ENCODE measurements around the gene EXOC4.

Gene EXOC4

DNA sequence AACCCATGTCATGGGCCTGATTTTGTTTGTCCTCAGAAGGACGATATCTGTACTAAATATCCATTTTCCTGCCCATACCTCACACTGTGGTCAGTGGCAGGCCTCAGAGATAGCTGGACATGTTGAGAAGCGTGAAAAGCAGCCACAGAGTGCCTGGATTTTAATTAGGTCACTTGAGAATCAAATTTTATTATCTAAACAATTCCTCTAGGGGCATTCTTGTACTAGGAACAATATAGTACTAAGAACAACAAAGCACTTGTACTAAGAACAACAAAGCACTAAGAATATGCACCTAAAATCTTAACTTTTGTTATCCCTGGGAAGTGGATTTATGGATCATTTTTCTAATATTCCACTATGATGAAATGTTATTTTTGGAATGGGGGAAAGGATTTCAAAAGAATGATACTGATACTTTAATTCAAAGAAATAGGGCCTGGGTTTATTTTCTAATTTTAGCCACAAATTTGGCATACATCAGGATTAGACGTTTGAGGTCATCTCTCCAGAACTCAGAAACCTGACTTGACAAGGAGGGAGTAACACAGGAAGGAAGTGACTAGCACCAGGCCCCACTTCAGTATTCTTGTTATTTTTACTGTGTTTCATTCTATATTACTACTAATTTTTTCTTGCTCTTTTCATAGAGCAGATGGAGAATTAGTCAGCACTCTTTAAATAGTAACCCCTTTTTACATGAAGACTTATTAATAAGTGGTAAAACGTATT, 112.2 kb downstream of the EXOC4 start:
- DNase-seq (ENCODE audit: low read depth in 2 of 2), result no peak

- no peak for DNase-seq (ENCODE audit: low read depth in 2 of 2)
Measured at GRCh38 chr7:133365917-133366316, 113.0 kb downstream of the EXOC4 start.

- no peak for DNase-seq (ENCODE audit: low read depth in 2 of 2)
Measured at GRCh38 chr7:133367561-133367960, 114.7 kb downstream of the EXOC4 start.

DNA sequence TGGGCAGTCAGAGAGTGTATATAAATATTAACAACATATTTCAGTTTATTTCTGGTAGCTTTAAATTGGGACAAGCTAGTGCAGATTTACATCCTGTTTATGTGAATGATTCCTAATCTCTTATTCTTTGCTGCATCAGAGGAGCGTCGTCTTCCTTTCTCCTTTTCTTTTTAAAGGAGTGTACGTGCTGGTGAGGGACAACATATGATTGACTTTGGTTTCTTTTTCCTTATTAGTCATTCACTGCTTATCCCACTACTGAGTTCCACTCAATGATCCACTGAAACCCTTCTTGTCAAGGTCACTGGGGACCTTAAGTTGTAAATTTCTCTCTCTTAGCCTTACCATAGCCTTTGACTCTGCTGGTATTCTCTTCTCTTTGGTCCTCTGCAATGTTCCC, 116.3 kb downstream of the EXOC4 start:
- no peak for DNase-seq (ENCODE audit: low read depth in 2 of 2)

GRCh38 chr7:133371616-133372015, 118.7 kb downstream of the EXOC4 start:
- DNase-seq (ENCODE audit: low read depth in 2 of 2), result no peak

GRCh38 chr7:133372337-133372736, 119.5 kb downstream of the EXOC4 start:
- DNase-seq (ENCODE audit: low read depth in 2 of 2), result no peak

GRCh38 chr7:133376514-133376913, 123.6 kb downstream of the EXOC4 start:
- DNase-seq (ENCODE audit: low read depth in 2 of 2), result no peak

GRCh38 chr7:133381965-133382364, 129.1 kb downstream of the EXOC4 start:
- DNase-seq (ENCODE audit: low read depth in 2 of 2), result no peak

DNA sequence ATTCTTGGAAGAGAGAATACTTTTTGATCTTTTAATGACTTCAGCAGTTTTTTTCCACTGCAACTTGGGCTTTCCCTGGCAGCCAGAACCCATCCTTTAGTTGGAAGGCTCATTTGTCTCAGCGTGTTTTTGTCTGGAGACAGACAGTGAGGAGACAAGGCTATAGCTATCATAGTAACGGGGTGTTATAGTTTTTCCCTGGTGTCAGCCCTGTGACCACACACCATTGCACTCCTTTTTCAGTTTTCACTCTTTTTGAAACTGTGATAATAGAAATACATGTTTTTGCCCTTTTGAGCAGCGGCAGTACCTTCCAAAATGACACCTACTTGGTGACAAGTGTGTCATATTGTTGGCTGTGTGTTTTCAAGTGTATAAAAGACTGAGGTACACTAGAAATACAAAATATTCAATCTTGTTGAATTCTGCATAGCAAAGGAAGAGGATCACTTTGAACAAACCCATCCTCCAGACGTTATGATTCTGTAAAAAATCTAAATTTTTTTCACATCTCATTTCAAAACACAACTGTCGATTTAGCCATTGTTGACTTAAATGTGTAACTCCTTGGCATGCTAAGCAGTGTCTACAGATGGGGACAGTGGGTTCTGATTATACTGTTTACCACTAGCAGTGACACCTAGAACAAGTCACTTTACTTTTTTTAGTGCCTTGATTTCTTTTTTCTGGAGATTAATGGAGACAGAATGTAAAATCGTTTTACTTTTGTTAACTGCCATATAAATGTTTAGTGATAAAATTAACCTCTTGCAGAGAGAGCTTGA, 130.1 kb downstream of the EXOC4 start:
- no peak for DNase-seq (ENCODE audit: low read depth in 2 of 2)

DNA sequence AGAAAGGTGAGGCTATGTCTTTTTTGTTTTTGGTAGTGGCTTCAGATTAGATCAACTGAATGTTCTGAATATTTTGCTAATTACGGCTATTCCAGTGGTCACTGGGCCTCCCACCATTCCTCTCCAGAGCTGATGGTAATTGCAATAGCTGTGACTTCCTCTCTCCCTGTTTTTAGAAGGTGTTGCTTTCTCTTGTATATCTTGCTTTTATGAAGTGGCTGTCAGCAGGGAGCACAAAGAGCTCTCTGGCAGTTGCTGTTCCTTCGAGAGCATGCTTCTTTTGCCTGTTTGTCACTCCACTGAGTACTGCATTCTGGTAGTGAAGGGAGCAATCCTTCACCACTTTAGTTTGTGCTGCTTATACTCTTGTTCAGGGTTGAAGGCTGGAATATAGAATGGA, 133.3 kb downstream of the EXOC4 start:
- DNase-seq (ENCODE audit: low read depth in 2 of 2), result no peak

DNA sequence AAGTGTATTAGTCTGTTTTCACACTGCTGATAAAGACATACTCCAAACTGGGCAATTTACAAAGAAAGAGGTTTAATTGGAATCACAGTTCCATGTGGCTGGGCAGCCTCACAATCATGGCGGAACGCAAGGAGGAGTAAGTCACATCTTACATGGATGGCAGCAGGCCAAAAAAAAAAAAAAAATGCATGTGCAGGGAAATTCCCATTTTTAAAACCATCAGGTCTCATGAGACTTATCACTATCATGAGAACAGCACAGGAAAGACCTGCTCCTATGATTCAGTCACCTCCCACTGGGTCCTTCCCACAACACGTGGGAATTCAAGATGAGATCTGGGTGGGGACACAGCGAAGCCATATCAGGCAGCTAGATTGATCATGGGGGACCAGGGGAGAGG, 136.8 kb downstream of the EXOC4 start:
- DNase-seq (ENCODE audit: low read depth in 2 of 2), result no peak

GRCh38 chr7:133391206-133391605, 138.3 kb downstream of the EXOC4 start:
- no peak for DNase-seq (ENCODE audit: low read depth in 2 of 2)

DNA sequence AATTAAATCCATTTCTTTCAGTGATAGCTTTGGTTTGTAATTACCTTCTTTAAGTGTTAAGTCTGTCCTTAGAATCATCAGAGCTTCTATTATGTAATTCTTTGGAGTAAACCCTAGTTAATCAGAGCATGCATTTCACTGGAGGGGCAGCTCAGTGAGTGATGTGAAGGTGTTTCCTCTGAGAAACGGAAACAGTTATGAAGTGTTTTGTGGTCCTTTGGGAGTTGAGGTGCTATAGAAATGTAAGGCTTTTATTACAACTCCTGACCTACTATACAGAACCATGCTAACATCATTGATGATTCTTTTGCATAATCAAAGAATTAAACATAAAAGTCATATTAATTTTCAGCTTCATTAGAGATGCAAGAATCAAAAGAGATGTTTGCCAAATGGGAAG, 141.5 kb downstream of the EXOC4 start:
- DNase-seq (ENCODE audit: low read depth in 2 of 2), result no peak

DNA sequence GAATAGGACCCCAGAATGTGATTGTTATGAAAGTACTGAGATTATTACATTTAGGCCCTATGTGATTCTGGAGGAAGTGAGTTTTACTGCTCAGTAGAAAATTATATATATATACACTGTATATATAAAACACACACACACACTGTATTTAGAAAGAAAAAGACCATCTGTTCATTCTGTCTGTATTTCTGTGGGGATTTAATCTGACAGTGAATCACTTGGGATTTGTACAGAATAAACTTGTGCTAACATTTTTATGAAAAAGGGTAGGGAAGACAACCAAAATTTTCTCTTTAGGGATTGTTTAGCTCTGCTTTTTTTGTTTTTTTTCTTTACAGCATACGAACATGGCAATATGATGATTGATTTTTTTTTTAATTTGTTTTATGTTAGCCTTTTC, 142.7 kb downstream of the EXOC4 start:
- no peak for DNase-seq (ENCODE audit: low read depth in 2 of 2)

DNA sequence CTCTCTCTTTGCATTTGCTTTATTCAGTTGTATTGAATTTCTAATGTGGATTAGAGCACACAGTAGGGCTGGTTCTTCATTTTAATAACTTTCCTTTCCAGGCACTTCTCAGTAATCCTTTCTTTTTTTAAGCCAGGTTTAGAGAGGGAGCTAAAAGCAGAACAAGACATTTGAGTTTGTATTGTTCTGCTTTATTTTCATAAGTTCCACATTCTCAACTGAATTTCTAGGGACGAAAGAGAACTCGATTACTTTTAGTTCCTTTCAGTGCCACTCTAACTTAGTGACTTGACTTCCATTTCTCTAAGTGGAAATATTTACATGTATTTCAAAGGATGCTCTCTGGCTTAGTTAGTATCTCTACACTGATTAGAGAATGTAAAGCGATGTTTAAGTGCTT, 145.6 kb downstream of the EXOC4 start:
- DNase-seq (ENCODE audit: low read depth in 2 of 2), result no peak

GRCh38 chr7:133401225-133401624, 148.3 kb downstream of the EXOC4 start:
- DNase-seq (ENCODE audit: low read depth in 2 of 2), result no peak

DNA sequence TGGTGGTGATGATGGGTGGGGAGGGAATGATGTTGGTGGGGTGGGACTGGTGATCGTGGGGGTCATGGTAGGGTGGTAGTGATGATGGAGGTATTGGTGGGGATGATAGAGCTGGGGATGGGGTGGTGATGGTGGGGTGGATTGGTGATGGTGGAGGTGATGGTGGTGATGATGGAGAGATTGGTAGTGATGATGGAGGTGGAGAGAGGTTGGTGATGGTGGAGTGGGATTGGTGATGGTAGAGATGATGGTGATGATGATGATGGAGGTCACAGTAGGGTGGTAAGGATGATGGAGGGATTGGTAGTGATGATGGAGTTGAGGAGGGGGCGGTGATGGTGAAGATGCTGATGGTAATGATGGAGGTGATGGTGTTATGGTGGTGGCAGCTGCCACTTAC, 155.3 kb downstream of the EXOC4 start:
- no peak for DNase-seq (ENCODE audit: low read depth in 2 of 2)

GRCh38 chr7:133409421-133409820, 156.5 kb downstream of the EXOC4 start:
- DNase-seq (ENCODE audit: low read depth in 2 of 2), result no peak

DNA sequence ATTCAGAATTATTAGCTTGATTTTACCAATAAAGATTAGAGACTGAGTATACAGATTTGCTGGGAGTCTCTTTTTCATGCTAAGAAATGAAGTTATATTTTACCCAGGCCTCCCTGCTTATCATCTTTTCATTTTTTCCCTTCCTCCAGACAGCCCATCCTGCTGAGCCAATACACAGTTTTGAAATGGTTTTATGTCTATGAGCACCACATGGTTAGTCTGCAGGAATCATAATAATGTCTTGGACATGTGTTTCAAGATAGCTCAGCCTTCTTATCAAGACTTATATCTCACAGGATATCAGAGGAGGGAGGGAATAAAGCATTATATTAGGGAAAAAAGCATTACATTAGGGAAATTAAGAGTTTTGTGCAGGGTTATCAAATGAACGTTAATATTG, 157.1 kb downstream of the EXOC4 start:
- DNase-seq (ENCODE audit: low read depth in 2 of 2), result no peak

GRCh38 chr7:133411395-133411794, 158.5 kb downstream of the EXOC4 start:
- no peak for DNase-seq (ENCODE audit: low read depth in 2 of 2)

DNA sequence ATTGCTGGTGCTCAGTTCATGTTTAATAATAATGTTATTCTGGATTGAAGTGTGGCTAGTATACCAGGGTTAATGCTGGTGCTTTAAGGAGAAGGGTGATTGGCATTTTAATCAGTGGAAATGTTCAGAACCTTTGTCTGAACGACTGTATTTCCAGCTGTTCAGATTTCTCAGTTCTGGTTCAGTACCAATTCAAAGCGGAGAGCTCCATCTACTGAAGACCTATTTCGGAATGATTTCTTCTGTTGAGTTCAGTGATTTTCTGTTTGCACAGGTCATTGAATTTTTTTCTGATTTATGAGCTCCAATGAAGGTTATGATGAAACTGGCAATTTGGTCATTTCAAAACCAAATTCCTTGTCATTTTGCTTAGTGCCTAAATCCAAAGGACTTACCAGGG, 160.1 kb downstream of the EXOC4 start:
- no peak for DNase-seq (ENCODE audit: low read depth in 2 of 2)

DNA sequence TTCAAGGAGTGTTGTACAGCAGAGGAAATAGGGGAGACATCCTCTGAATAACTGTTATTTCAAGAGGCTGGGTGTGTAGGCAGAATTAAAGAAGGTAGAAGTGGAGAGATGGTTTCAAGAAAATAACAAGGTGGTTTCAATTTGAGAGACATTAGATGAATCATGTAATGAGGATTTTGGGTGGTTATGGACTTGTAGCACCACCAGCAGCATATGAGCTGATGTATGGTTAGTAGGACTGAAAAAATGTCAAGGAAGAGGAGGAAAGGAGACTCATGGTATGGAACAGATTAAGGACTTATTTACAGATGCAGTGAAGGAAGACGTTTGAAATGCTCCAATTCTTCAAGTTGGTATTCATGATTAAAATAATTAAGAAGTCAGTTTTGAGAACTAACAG, 166.2 kb downstream of the EXOC4 start:
- DNase-seq (ENCODE audit: low read depth in 2 of 2), result no peak

DNA sequence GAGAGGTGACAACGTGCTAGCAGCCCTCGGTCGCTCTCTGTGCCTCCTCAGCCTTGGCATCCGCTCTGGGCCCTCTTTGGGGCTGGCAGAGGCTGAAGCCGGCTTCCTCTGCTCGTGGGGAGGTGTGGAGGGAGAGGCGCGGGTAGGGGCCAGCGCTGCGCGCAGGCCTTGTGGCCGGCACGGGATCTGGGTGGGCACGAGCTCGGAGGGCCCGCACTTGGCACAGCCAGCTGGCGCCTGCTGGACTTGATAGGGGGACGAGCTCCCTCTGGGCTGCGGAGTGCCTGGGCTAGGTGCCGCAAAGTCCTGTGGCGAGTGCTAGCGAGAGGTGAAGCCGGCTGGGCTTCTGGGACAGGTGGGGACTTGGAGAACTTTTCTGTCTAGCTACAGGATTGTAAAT, 170.7 kb downstream of the EXOC4 start:
- DNase-seq (ENCODE audit: low read depth in 2 of 2), result no peak

DNA sequence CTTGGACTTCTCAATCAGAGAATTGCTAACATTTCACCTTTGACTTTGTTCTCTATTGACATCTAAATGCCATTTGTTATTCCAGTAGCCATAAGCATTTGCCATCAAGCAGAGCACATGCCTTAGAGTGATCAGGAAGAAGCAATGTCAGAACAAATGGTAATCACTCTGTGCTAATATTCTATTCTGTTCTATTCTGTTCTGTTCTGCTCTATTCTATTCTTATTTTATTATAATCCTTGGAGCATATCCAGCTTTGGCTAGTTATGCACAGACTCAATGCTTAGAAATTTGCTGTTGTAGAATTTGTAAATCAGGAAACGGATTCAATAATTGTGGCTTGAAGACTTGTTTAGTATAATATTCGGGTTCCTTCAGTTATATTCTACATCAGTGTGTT, 175.4 kb downstream of the EXOC4 start:
- no peak for DNase-seq (ENCODE audit: low read depth in 2 of 2)
